Endothelial cell of umbilical vein (primary cell): Measurements from ENCODE around the gene ITSN2. TPM values are rescaled to one million over a fixed set of nuclear protein-coding genes. Genes with fewer than 3 reads are reported as not detected.
A peak's percentile ranks its signal among the peaks of the same experiment; 100 is the strongest.

Experiments used
- BruUV-seq: library from RNA; stranded (reverse); fragments of 400-500 nt; replicated peaks from 2 replicates; lab custom pipeline; 2021; lab: Mats Ljungman, UMichigan
- CTCF ChIA-PET: fragments of 300-600, 350-600 bp; sonication (Branson Sonifier 250); formaldehyde crosslinking; loops from one replicate; lab custom pipeline; 2021; ENCODE audit warnings: antibody characterized with exemption, inconsistent platforms; lab: Charles Lee
- POLR2A ChIA-PET: fragments of 300-600, 350-600 bp; sonication (Branson Sonifier 250); formaldehyde crosslinking; loops from one replicate; lab custom pipeline; 2021; ENCODE audit warnings: antibody characterized with exemption, inconsistent platforms; lab: Charles Lee
- DNase-seq: peaks from one replicate; pipeline ENCODE4 v3.0.0-alpha.2; 2011; ENCODE audit warnings: low read depth, low spot score
- FAIRE-seq: peaks from 2 replicates; lab custom pipeline; 2011; peaks lifted over from hg19 to GRCh38; lab: Jason Lieb, UNC
- H2AFZ ChIP-seq: 2 replicates; pipeline ENCODE4 v1.6.0; 2012; ENCODE audit warnings: low read depth, low read length, control low read depth, inconsistent platforms
- H3K27ac ChIP-seq: 2 replicates; pipeline ENCODE4 v1.5.1; 2011; ENCODE audit warnings: low read depth, mild to moderate bottlenecking, control low read depth, low read length, moderate library complexity; ENCODE audit not compliant: insufficient read depth
- H3K27me3 ChIP-seq, 2 experiments: 2 replicates each; pipeline versions ENCODE4 v1.6.0 to v1.6.1; 2011; ENCODE audit warnings: low read length in 2 of 2, mixed read lengths in 1 of 2; ENCODE audit not compliant: control insufficient read depth in 2 of 2, insufficient read depth in 2 of 2
- H3K36me3 ChIP-seq, 2 experiments: 2 replicates in 1 of 2; 3 replicates in 1 of 2; pipeline ENCODE4 v1.5.1; 2011; ENCODE audit warnings: low read length in 2 of 2, mild to moderate bottlenecking in 1 of 2, moderate library complexity in 1 of 2; ENCODE audit not compliant: control insufficient read depth in 2 of 2, insufficient read depth in 2 of 2; ENCODE audit errors: extremely low read depth in 1 of 2
- H3K4me1 ChIP-seq: 3 replicates; pipeline ENCODE4 v1.5.1; 2011; ENCODE audit warnings: mild to moderate bottlenecking, low read length; ENCODE audit not compliant: control insufficient read depth, insufficient read depth; ENCODE audit errors: extremely low read depth
- H3K4me2 ChIP-seq: 2 replicates; pipeline ENCODE4 v1.6.1; 2011; ENCODE audit warnings: low read length, control low read depth, mixed read lengths; ENCODE audit not compliant: insufficient read depth
- H3K4me3 ChIP-seq, 3 experiments: fragments of 200-600 bp in 1 of 3; sonication (generic), shearing (Covaris generic) in 1 of 3; replicated peaks in 1 of 3; 2 replicates each; pipeline ENCODE4 v1.5.1; 2011 to 2016; ENCODE audit warnings: control low read depth in 3 of 3, low read length in 3 of 3, mild to moderate bottlenecking in 2 of 3, inconsistent platforms in 1 of 3, low read depth in 1 of 3, moderate library complexity in 1 of 3; ENCODE audit not compliant: insufficient read depth in 1 of 3
- H3K79me2 ChIP-seq: 2 replicates; pipeline ENCODE4 v1.6.0; 2012; ENCODE audit warnings: low read length, inconsistent platforms; ENCODE audit not compliant: control insufficient read depth, insufficient read depth
- H3K9ac ChIP-seq: replicated peaks from 2 replicates; pipeline ENCODE3; 2011; ENCODE audit warnings: low read length, control low read depth; ENCODE audit not compliant: insufficient read depth; ENCODE audit errors: extremely low read depth
- H3K9me1 ChIP-seq: replicated peaks from 3 replicates; pipeline ENCODE4 v1.6.0; 2011; ENCODE audit warnings: mild to moderate bottlenecking, low read length; ENCODE audit not compliant: control insufficient read depth, insufficient read depth; ENCODE audit errors: extremely low read depth
- H3K9me3 ChIP-seq: replicated peaks from 2 replicates; pipeline ENCODE4 v1.5.1; 2012; ENCODE audit warnings: low read length, inconsistent platforms; ENCODE audit not compliant: control insufficient read depth, insufficient read depth
- H4K20me1 ChIP-seq: replicated peaks from 2 replicates; pipeline ENCODE3; 2011; ENCODE audit warnings: mild to moderate bottlenecking, low read length; ENCODE audit not compliant: control insufficient read depth, insufficient read depth; ENCODE audit errors: extremely low read depth
- EZH2 ChIP-seq: IDR thresholded peaks from 2 replicates; pipeline ENCODE4 v1.6.1; 2012; ENCODE audit warnings: borderline replicate concordance, low read depth, mild to moderate bottlenecking, moderate library complexity, low read length, inconsistent platforms; ENCODE audit not compliant: severe bottlenecking
- FOS ChIP-seq: IDR thresholded peaks from 2 replicates; pipeline ENCODE4 v1.6.1; 2011; ENCODE audit warnings: mild to moderate bottlenecking, low read length, moderate library complexity, borderline replicate concordance; ENCODE audit not compliant: insufficient read depth
- GATA2 ChIP-seq: IDR thresholded peaks from 2 replicates; pipeline ENCODE4 v1.7.0; 2011; ENCODE audit warnings: low read depth, mild to moderate bottlenecking, moderate library complexity, mixed read lengths, low read length; ENCODE audit not compliant: insufficient read length, insufficient read depth
- JUN ChIP-seq: IDR thresholded peaks from 2 replicates; pipeline ENCODE4 v1.6.1; 2011; ENCODE audit warnings: borderline replicate concordance, low read depth; ENCODE audit not compliant: insufficient read length, insufficient read depth
- MAX ChIP-seq: IDR thresholded peaks from 2 replicates; pipeline ENCODE4 v1.6.1; 2011; ENCODE audit not compliant: insufficient read depth, insufficient read length
- MYC ChIP-seq: IDR thresholded peaks from one replicate; pipeline ENCODE4 v1.6.1; 2011; ENCODE audit warnings: mild to moderate bottlenecking, low read depth, low read length
- POLR2A ChIP-seq: IDR thresholded peaks from 2 replicates; pipeline ENCODE4 v1.6.1; 2012; ENCODE audit warnings: low read depth, mild to moderate bottlenecking, control low read depth, low read length
- POLR2AphosphoS5 ChIP-seq: IDR thresholded peaks from 2 replicates; pipeline ENCODE4 v1.6.1; 2012; ENCODE audit warnings: low read depth, mild to moderate bottlenecking, control low read depth, low read length, moderate library complexity; ENCODE audit not compliant: insufficient read depth
- dilution Hi-C: fragments of 300-500 bp; cut with MboI; formaldehyde crosslinking; loops from one replicate; pipeline ENCODE4 v1.15.0; 2019; ENCODE audit warnings: low sequenced_read_pairs; ENCODE audit not compliant: extremely low pct_ligation_motif_present
- intact Hi-C: fragments of 100-400 bp; cut with micrococcal nuclease; formaldehyde crosslinking; loops from one replicate; pipeline ENCODE4 v1.10.0; 2022
- polyA plus RNA-seq, 4 experiments: library from polyadenylated mRNA; depleted of rRNA in 3 of 4; stranded (reverse) in 3 of 4; unstranded in 1 of 4; fragments of >200 nt; gene quantifications; 2 replicates each; pipeline versions ENCODE4 v1.2.1 to v1.2.3, GENCODE V29; 2011 to 2012; ENCODE audit warnings: missing spikeins in 1 of 4
- total RNA-seq: library from RNA; stranded (reverse); gene quantifications from 2 replicates; pipeline ENCODE4 v1.2.3, GENCODE V29; 2021
- TF ChIP-seq, protein P1 (sequence below), 2 donors: IDR thresholded peaks; 1 replicate in 1 of 2; 2 replicates in 1 of 2; pipeline ENCODE4 v1.5.1; 2011; ENCODE audit warnings: low read length in 2 of 2, mild to moderate bottlenecking in 2 of 2, moderate library complexity in 2 of 2, control low read depth in 1 of 2, inconsistent platforms in 1 of 2, low read depth in 1 of 2; ENCODE audit not compliant: insufficient read depth in 1 of 2; ENCODE audit errors: extremely low read depth in 1 of 2

The ITSN2 gene
- total and polyA plus RNA-seq, 2 donors (not counting 3 experiments of a cell fraction or from before 2014, with no cell fraction given), result 30.5 to 56.8 TPM

GRCh38 chr2:24317491-24317920, 42.8 kb downstream of the ITSN2 start:
- Histone ChIP-seq H3K79me2 (peaks cover 17% of the 10 kb centered on the region), H4K20me1 (peaks cover 2% of the 10 kb centered on the region), H3K9me3 (no peaks in the 10 kb centered on the region), H3K27ac (no peak overlapping the region), H3K27me3 (no peaks in the 10 kb centered on the region), H3K9ac (no peak overlapping the region), H3K36me3 (no peaks in the 10 kb centered on the region), H3K4me3 (no peak overlapping the region), H3K4me1 (peaks cover 3% of the 10 kb centered on the region), H3K9me1 (no peaks in the 10 kb centered on the region), H2AFZ (no peak overlapping the region), H3K4me2 (no peak overlapping the region)
- ChIA-PET POLR2A (no interaction called here), CTCF (interaction anchor here (0.6 kb wide), 1 partner anchor 406 kb away, joined by 3 read pairs; no protein-coding TSS in a partner anchor)
- no peak for TF ChIP-seq GATA2
- TF ChIP-seq JUN, result no peak
- TF ChIP-seq, protein P1, sequence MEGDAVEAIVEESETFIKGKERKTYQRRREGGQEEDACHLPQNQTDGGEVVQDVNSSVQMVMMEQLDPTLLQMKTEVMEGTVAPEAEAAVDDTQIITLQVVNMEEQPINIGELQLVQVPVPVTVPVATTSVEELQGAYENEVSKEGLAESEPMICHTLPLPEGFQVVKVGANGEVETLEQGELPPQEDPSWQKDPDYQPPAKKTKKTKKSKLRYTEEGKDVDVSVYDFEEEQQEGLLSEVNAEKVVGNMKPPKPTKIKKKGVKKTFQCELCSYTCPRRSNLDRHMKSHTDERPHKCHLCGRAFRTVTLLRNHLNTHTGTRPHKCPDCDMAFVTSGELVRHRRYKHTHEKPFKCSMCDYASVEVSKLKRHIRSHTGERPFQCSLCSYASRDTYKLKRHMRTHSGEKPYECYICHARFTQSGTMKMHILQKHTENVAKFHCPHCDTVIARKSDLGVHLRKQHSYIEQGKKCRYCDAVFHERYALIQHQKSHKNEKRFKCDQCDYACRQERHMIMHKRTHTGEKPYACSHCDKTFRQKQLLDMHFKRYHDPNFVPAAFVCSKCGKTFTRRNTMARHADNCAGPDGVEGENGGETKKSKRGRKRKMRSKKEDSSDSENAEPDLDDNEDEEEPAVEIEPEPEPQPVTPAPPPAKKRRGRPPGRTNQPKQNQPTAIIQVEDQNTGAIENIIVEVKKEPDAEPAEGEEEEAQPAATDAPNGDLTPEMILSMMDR (IDR thresholded peaks at IDR 0.05; ENCODE audit: extremely low read depth in 1 of 2, insufficient read depth in 1 of 2, low read depth in 1 of 2, low read length in 2 of 2), result no peak
- no peak for TF ChIP-seq MAX
- no peak for TF ChIP-seq POLR2A
- TF ChIP-seq MYC, result no peak
- no peak for TF ChIP-seq POLR2AphosphoS5
- no peak for TF ChIP-seq FOS
- TF ChIP-seq EZH2, result no peak
- DNase-seq (peak; percentile 52), FAIRE-seq (no peak)
- dilution Hi-C loops, result no loop called here
- no TSS peak for BruUV-seq
- intact Hi-C loops, result no loop called here
